Measurements from ENCODE around the gene ENOX1. TPM values are rescaled to one million over a fixed set of nuclear protein-coding genes. Genes with fewer than 3 reads are reported as not detected.

Gene ENOX1
- total and polyA plus RNA-seq, 2 of the 8 experiments (the other 6 are each of a cell fraction or from before 2014, with no cell fraction given), result 0.23 to 0.37 TPM

DNA sequence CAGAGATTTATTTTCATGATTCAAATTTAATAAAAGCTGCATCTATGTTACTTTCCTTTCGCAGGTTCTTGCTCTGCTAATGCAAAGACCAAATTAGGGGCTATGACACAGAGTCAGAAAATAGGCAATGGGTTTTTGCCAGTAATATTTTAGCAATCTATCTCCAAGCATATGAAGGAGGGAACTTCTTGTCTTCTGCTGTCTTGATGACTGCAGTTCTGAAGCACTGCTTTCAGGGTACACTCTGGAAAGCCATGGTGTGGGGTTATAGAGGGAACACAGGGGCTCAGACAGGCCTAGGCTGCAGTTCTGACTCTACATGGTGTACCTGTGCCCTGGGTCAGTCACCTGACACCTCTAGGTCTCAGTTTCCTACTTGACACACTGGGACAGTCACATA, 500.0 kb downstream of the ENOX1 start:
- 88% methylated on average over 1 of the region's 1 CpG; no CpG with 5 or more reads in 1 of the 2 experiments for WGBS, 2 experiments (ENCODE audit: extremely low coverage in 1 of 2, insufficient coverage in 1 of 2, insufficient read length in 1 of 2, insufficient replicate concordance in 2 of 2, low coverage in 1 of 2, low lambda C conversion rate in 2 of 2, missing lambda C conversion rate in 1 of 2)
- Histone ChIP-seq H3K4me1 (replicated peaks in 1 of 4; ENCODE audit: control insufficient read depth in 3 of 4, insufficient read depth in 4 of 4, low read length in 3 of 4) (no peaks in the 10 kb centered on the region), H2BK15ac (ENCODE audit: low read length) (no peak overlapping the region), H3K79me1 (ENCODE audit: low read depth, low read length) (no peaks in the 10 kb centered on the region), H3K9me3 (ENCODE audit: insufficient read depth in 2 of 2, low read depth in 1 of 2, low read length in 1 of 2) (no peaks in the 10 kb centered on the region), H2BK20ac (ENCODE audit: low read length) (no peak overlapping the region), H3K23me2 (ENCODE audit: low read depth, low read length) (no peaks in the 10 kb centered on the region; the same call in 1 of the 2 replicates), H3K18ac (ENCODE audit: extremely low read depth, low read length) (no peak overlapping the region), H2AK5ac (ENCODE audit: low read depth, low read length) (no peak overlapping the region), H3K4me2 (ENCODE audit: insufficient read depth in 1 of 2, low read depth in 2 of 2, low read length in 2 of 2) (no peak overlapping the region), H2BK120ac (replicated peaks; ENCODE audit: low read depth, low read length) (no peak overlapping the region), H3K36me3 (ENCODE audit: control insufficient read depth in 2 of 4, insufficient read depth in 4 of 4, low read length in 3 of 4) (no peaks in the 10 kb centered on the region), H3K23ac (ENCODE audit: insufficient read length) (no peak overlapping the region), H3K56ac (replicated peaks; ENCODE audit: insufficient read length, low read depth, low read length) (no peak overlapping the region), H3K27me3 (replicated peaks in 1 of 4; ENCODE audit: control insufficient read depth in 3 of 4, extremely low read depth in 1 of 4, insufficient read depth in 3 of 4, low read length in 3 of 4) (no peaks in the 10 kb centered on the region), H4K20me1 (replicated peaks in 1 of 2; ENCODE audit: control insufficient read depth in 1 of 2, insufficient read depth in 2 of 2, low read length in 2 of 2) (no peaks in the 10 kb centered on the region), H4K5ac (ENCODE audit: insufficient read length, low read depth, low read length) (no peak overlapping the region), H4K91ac (replicated peaks; ENCODE audit: insufficient read length, low read length) (no peak overlapping the region), H2BK12ac (ENCODE audit: low read depth, low read length) (no peak overlapping the region), H3K27ac (ENCODE audit: low read depth, low read length) (no peak overlapping the region), H3K9ac (replicated peaks in 1 of 4; ENCODE audit: extremely low read depth in 1 of 4, low read depth in 3 of 4, low read length in 3 of 4) (no peak overlapping the region), H2AFZ (ENCODE audit: low read length) (no peak overlapping the region), H4K8ac (ENCODE audit: extremely low read depth, insufficient read depth, low read length) (no peak overlapping the region), H3K79me2 (ENCODE audit: control insufficient read depth in 1 of 2, insufficient read depth in 2 of 2, low read length in 2 of 2) (no peaks in the 10 kb centered on the region), H3K14ac (ENCODE audit: insufficient read length) (no peak overlapping the region), H3K4ac (replicated peaks; ENCODE audit: insufficient read length, low read depth, low read length) (no peak overlapping the region), H2BK5ac (ENCODE audit: low read depth, low read length) (no peak overlapping the region), H3K4me3 (ENCODE audit: extremely low read depth in 1 of 4, insufficient read depth in 2 of 4, low read depth in 3 of 4, low read length in 4 of 4) (no peak overlapping the region)
- CTCF ChIA-PET (ENCODE audit: partially characterized antibody), result no interaction called here
- FAIRE-seq, result no peak
- DNase-seq (ENCODE audit: low read depth in 1 of 2, low spot score in 2 of 2), result no peak
- POLR2A ChIA-PET (ENCODE audit: partially characterized antibody), result no interaction called here
- TF ChIP-seq SP1 (IDR thresholded peaks at IDR 0.05; ENCODE audit: low read depth, low read length) (no peak), BRCA1 (IDR thresholded peaks at IDR 0.05; ENCODE audit: low read depth, low read length) (no peak), NANOG (IDR thresholded peaks at IDR 0.05; ENCODE audit: insufficient read depth, low read depth, low read length, poor library complexity, severe bottlenecking) (no peak), USF2 (IDR thresholded peaks at IDR 0.05; ENCODE audit: low read length) (no peak), BACH1 (IDR thresholded peaks at IDR 0.05; ENCODE audit: low read length) (no peak), EZH2 (IDR thresholded peaks at IDR 0.05; ENCODE audit: low read depth, low read length, severe bottlenecking) (no peak), SIX5 (IDR thresholded peaks at IDR 0.05; ENCODE audit: low read depth, low read length) (no peak), FOSL1 (IDR thresholded peaks at IDR 0.05; ENCODE audit: insufficient read depth, low read depth, low read length) (no peak), SAP30 (IDR thresholded peaks at IDR 0.05; ENCODE audit: insufficient read depth, insufficient replicate concordance, low read length) (no peak), TAF7 (optimal IDR thresholded peaks at IDR 0.05; ENCODE audit: borderline replicate concordance, low read depth, low read length) (no peak), KDM5A (IDR thresholded peaks at IDR 0.05; ENCODE audit: low read length) (no peak), ATF2 (IDR thresholded peaks at IDR 0.05; ENCODE audit: low read length) (no peak)

All from H1 (cell line).